ENCODE data around the gene TTC21A.

DNA sequence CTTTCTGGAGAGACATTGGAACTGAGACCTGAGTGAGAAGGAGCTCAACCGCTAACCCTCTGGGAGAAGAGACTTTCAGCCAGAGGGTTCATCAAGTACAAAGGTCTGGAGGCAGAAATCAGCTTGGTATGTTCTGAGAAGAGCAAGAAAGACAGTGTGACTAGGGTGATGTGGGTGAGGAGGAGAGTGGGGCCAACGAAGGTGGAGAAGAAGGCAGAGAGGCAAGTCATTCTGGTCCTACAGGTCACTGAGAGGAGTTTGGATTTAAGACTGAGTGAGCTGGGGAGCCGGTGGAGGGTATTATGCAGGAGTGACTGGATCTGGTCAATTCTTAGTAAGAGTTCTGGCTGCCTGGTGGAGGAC is 72.7 kb downstream of the TTC21A start:
- TF ChIP-seq CTCF (IDR thresholded peaks at IDR 0.05; ENCODE audit: poor library complexity) = no peak
- TF ChIP-seq EZH2 (IDR thresholded peaks at IDR 0.05; ENCODE audit: borderline replicate concordance) = no peak
- TF ChIP-seq EZH2phosphoT487 (IDR thresholded peaks at IDR 0.05; ENCODE audit: low read depth, severe bottlenecking, unreplicated experiment) = no peak

All from hepatocyte (in vitro differentiated cells).